ENCODE results near the gene KLK5. TPM values are rescaled to one million over a fixed set of nuclear protein-coding genes. Genes with fewer than 3 reads are reported as not detected.

Gene KLK5
- polyA plus RNA-seq, 3 donors, result not detected

DNA sequence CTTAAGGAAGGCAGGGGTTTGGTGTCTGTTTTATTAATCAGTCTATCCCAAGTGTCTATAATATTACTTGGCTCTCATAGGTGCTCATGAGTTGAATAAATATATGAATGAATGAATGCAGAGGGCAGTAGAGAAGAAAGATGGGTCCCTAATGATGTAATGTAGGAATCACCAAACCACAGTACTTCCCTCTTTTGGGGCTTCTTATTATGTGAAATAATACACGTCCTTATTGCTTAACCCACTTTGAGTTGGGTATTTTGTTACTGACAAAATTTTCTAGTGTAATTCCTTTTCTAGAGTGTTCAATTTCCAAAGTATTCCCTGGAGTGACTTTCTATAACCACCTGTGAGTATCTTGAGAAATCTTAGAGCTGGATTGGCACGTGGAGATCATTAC, 13.2 kb downstream of the KLK5 start:
- Mint-ChIP-seq H3K27me3 (ENCODE audit: low read depth in 3 of 3) (peaks cover 9 to 10% (median 9%) of the 10 kb centered on the region in 3 donors), H3K27ac (no peak overlapping the region), H3K9me3 (peaks cover 4 to 14% (median 7%) of the 10 kb centered on the region in 7 donors), H3K36me3 (no peaks in the 10 kb centered on the region), H3K4me1 (no peaks in the 10 kb centered on the region), H3K4me3 (no peak overlapping the region)
- H3K4me3 ChIP-seq (replicated peaks in 1 of 3; ENCODE audit: low read depth in 2 of 3, low read length in 3 of 3), result no peak overlapping the region
- TF ChIP-seq, protein P1, sequence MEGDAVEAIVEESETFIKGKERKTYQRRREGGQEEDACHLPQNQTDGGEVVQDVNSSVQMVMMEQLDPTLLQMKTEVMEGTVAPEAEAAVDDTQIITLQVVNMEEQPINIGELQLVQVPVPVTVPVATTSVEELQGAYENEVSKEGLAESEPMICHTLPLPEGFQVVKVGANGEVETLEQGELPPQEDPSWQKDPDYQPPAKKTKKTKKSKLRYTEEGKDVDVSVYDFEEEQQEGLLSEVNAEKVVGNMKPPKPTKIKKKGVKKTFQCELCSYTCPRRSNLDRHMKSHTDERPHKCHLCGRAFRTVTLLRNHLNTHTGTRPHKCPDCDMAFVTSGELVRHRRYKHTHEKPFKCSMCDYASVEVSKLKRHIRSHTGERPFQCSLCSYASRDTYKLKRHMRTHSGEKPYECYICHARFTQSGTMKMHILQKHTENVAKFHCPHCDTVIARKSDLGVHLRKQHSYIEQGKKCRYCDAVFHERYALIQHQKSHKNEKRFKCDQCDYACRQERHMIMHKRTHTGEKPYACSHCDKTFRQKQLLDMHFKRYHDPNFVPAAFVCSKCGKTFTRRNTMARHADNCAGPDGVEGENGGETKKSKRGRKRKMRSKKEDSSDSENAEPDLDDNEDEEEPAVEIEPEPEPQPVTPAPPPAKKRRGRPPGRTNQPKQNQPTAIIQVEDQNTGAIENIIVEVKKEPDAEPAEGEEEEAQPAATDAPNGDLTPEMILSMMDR (IDR thresholded peaks at IDR 0.05), result no peak
- no peak overlapping the region for H3K4me2 ChIP-seq (replicated peaks; ENCODE audit: extremely low read depth, low read length, poor library complexity, severe bottlenecking)
- no peaks in the 10 kb centered on the region for H4K20me1 ChIP-seq (ENCODE audit: insufficient read depth, low read length)
- H3K79me2 ChIP-seq (ENCODE audit: insufficient read depth, low read length), result no peaks in the 10 kb centered on the region
- H3K9me3 ChIP-seq (replicated peaks in 1 of 2; ENCODE audit: control insufficient read depth in 1 of 2, insufficient read depth in 1 of 2, low read length in 2 of 2), result peaks cover 0 to 12% of the 10 kb centered on the region in 2 donors
- no peaks in the 10 kb centered on the region for H3K36me3 ChIP-seq (replicated peaks in 1 of 2; ENCODE audit: control insufficient read depth in 1 of 2, insufficient read depth in 2 of 2, low read length in 2 of 2)
- H3K27me3 ChIP-seq (ENCODE audit: control insufficient read depth in 2 of 2, insufficient read depth in 2 of 2, low read length in 2 of 2), result no peaks in the 10 kb centered on the region
- H2AFZ ChIP-seq (ENCODE audit: insufficient read depth, low read depth, low read length, poor library complexity, severe bottlenecking), result no peak overlapping the region
- H3K4me1 ChIP-seq (ENCODE audit: control insufficient read depth in 1 of 2, insufficient read depth in 2 of 2, low read length in 2 of 2), result no peaks in the 10 kb centered on the region
- intact Hi-C loops (cut with micrococcal nuclease), result no loop called here
- H3K9ac ChIP-seq (ENCODE audit: insufficient read depth, low read length, poor library complexity, severe bottlenecking), result no peak overlapping the region
- H3K27ac ChIP-seq (ENCODE audit: low read depth in 1 of 2, low read length in 2 of 2), result no peak overlapping the region
- WGBS (ENCODE audit: insufficient coverage), result no CpG with 5 or more reads among the region's 2 CpGs
- peak in 1 of 3 donors; percentile 19 for DNase-seq

DNA sequence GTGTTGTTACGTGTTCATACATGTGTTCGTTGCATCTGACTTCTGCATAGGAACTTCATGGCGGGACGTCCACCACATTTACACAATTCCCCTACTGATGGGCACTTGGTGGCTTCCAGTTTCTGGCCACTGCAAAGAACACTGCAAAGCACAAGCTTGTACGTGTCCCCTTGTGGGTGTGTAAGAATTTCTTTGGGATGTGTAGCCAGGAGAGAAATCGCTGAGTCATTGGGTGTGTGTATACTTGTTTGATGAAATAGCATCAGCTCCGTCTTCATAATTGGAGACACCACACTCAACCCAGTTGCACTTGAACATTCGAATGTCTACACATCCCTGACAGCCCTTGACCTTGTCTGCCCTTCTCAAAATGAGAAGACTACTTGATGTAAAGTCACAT, 19.2 kb downstream of the KLK5 start:
- no peak overlapping the region for H2AFZ ChIP-seq (ENCODE audit: insufficient read depth, low read depth, low read length, poor library complexity, severe bottlenecking)

More for the DNA sequence above, 19.2 kb downstream of the KLK5 start:
- Mint-ChIP-seq H3K9me3 (peaks cover 0 to 2% (median 0%) of the 10 kb centered on the region in 7 donors), H3K36me3 (no peaks in the 10 kb centered on the region), H3K27ac (no peak overlapping the region), H3K4me1 (peaks cover 2% of the 10 kb centered on the region), H3K4me3 (no peak overlapping the region), H3K27me3 (ENCODE audit: low read depth in 3 of 3) (peaks cover 15 to 30% (median 27%) of the 10 kb centered on the region in 3 donors)
- no peak for DNase-seq
- Histone ChIP-seq H4K20me1 (ENCODE audit: insufficient read depth, low read length) (no peaks in the 10 kb centered on the region), H3K4me2 (replicated peaks; ENCODE audit: extremely low read depth, low read length, poor library complexity, severe bottlenecking) (no peak overlapping the region), H3K9me3 (replicated peaks in 1 of 2; ENCODE audit: control insufficient read depth in 1 of 2, insufficient read depth in 1 of 2, low read length in 2 of 2) (no peaks in the 10 kb centered on the region), H3K27me3 (ENCODE audit: control insufficient read depth in 2 of 2, insufficient read depth in 2 of 2, low read length in 2 of 2) (peaks cover 0 to 4% of the 10 kb centered on the region in 2 donors), H3K27ac (ENCODE audit: low read depth in 1 of 2, low read length in 2 of 2) (no peak overlapping the region), H3K4me1 (ENCODE audit: control insufficient read depth in 1 of 2, insufficient read depth in 2 of 2, low read length in 2 of 2) (no peaks in the 10 kb centered on the region), H3K36me3 (replicated peaks in 1 of 2; ENCODE audit: control insufficient read depth in 1 of 2, insufficient read depth in 2 of 2, low read length in 2 of 2) (no peaks in the 10 kb centered on the region), H3K9ac (ENCODE audit: insufficient read depth, low read length, poor library complexity, severe bottlenecking) (no peak overlapping the region), H3K4me3 (replicated peaks in 1 of 3; ENCODE audit: low read depth in 2 of 3, low read length in 3 of 3) (no peak overlapping the region), H3K79me2 (ENCODE audit: insufficient read depth, low read length) (no peaks in the 10 kb centered on the region)
- 80% methylated on average over 5 of the region's 8 CpGs for WGBS (ENCODE audit: insufficient coverage)
- TF ChIP-seq, protein P1 (IDR thresholded peaks at IDR 0.05), result no peak
- intact Hi-C loops (cut with micrococcal nuclease), result no loop called here

Data from CD14-positive monocyte (primary cell).